T-helper 2 cell (primary cell): ENCODE data around the gene STX5.
A peak's percentile ranks its signal among the peaks of the same experiment; 100 is the strongest.
"Not testable (repeated sequence)": the region's sequence is repeated elsewhere in the genome, so short reads cannot be mapped to it uniquely, and the experiment has no call there.

Experiments
- DNase-seq, 5 experiments: peaks; one replicate each; pipeline versions ENCODE4 v3.0.0 to v3.0.0-alpha.2; 2012 to 2022

STX5 gene

GRCh38 chr11:62778441-62778840 lies 53.4 kb downstream of the STX5 start:
- no peak for DNase-seq

GRCh38 chr11:62777389-62777788 lies 54.5 kb downstream of the STX5 start:
- DNase-seq, result no peak

- no peak for DNase-seq
Observed at GRCh38 chr11:62775646-62776045, 56.2 kb downstream of the STX5 start.

- no peak for DNase-seq
Observed at GRCh38 chr11:62774407-62774806, 57.4 kb downstream of the STX5 start.

GRCh38 chr11:62771144-62772021 lies 60.5 kb downstream of the STX5 start, which contains the start of gene TAF6L:
TSS of gene TAF6L (plus strand) at chr11:62771396. CDS start at chr11:62775784, 4,388 bp downstream.
- peak; percentile 82 to 95 (median 87) for DNase-seq

- DNase-seq, result no peak
Observed at GRCh38 chr11:62770778-62771143, 61.1 kb downstream of the STX5 start.

- DNase-seq, result not testable (repeated sequence)
Observed at GRCh38 chr11:62760867-62761227, 71.0 kb downstream of the STX5 start.

GRCh38 chr11:62757846-62758788 lies 73.7 kb downstream of the STX5 start:
- DNase-seq, result no peak
